Measurements from ENCODE around the gene ZNRD2.

GRCh38 chr11:65606876-65607613, 36.8 kb downstream of the ZNRD2 start:
- TF ChIP-seq POLR2A (IDR thresholded peaks at IDR 0.05), result no peak
- TF ChIP-seq CTCF (IDR thresholded peaks at IDR 0.05), result peak in 2 of 6 experiments; percentile 10 to 32
- TF ChIP-seq POLR2AphosphoS5 (IDR thresholded peaks at IDR 0.05), result peak; percentile 44 to 45

Measured in upper lobe of left lung (tissue), 4 donors.